Measurements from ENCODE around the gene FYB1. TPM values are rescaled to one million over a fixed set of nuclear protein-coding genes. Genes with fewer than 3 reads are reported as not detected.

The FYB1 gene
- total RNA-seq, 1 donor from 2014 or later, result not detected

DNA sequence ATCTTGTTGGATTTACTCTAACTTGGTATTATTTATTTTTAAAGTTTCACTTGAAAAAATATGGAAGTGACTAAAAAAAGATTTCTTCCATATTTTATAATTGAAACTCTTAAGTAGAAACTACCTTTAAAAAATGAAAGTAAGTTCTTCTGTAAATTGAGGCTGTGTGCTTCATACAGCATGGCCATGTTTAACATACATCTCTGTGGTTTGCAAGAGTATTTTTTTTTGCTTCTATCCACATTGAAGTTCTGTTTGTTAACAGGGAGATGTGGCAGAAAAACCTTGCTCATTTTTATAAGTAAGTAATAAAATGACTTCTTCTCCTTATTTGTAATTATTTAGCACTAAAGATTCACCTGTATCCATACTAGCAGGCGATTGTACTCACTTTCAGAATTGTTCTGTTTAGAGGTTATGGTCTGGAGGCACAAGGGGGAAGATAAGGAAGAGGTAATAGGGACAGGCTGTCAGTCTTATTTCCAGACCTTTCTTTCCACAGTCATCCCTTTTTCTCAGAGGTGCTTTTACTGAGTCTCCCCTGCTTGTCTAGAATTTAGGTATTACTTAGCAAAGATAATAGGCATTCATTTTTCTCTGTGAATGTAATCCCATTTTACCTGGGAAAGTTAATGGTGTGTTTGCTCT, 16.0 kb downstream of the FYB1 start:
- no peaks in the 10 kb centered on the region for H3K36me3 Mint-ChIP-seq (ENCODE audit: insufficient read depth)

DNA sequence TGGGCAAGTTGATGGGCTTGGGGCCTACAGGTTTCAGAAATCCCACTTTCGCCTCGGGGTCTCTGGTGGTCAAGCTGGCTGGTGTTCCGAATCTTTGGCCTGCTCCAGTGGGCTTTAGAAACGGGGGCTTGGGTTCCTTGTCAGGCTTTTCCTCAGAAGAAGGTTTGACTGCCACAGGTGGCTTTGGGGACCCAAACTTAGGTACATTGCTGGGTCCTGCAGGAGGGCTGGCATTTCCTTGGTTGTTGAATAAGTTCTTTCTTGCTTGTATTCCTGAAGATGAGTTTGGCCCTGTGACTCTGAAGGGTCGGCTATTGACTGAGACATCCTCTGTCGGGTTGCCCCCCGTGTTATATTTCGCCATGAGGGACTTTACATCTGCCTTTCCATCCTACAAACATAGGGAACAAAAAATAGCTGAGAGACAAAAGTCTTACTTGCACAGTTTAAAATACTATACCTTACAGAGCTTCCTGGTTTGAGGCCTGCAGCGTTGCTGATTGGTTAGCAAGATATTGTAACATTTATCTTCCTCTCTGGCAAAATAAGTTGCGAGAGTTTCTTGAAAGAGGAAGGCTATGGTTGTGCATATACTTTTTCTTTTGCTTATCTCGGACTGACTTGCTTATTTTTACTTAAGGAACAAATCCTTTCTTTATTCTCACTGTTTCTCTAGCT, 16.6 kb downstream of the FYB1 start:
- H3K36me3 Mint-ChIP-seq (ENCODE audit: insufficient read depth), result no peaks in the 10 kb centered on the region
- H3K9me3 Mint-ChIP-seq (ENCODE audit: low read depth), result no peaks in the 10 kb centered on the region
- TF ChIP-seq, protein P1, sequence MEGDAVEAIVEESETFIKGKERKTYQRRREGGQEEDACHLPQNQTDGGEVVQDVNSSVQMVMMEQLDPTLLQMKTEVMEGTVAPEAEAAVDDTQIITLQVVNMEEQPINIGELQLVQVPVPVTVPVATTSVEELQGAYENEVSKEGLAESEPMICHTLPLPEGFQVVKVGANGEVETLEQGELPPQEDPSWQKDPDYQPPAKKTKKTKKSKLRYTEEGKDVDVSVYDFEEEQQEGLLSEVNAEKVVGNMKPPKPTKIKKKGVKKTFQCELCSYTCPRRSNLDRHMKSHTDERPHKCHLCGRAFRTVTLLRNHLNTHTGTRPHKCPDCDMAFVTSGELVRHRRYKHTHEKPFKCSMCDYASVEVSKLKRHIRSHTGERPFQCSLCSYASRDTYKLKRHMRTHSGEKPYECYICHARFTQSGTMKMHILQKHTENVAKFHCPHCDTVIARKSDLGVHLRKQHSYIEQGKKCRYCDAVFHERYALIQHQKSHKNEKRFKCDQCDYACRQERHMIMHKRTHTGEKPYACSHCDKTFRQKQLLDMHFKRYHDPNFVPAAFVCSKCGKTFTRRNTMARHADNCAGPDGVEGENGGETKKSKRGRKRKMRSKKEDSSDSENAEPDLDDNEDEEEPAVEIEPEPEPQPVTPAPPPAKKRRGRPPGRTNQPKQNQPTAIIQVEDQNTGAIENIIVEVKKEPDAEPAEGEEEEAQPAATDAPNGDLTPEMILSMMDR (IDR thresholded peaks at IDR 0.05; ENCODE audit: unreplicated experiment), result no peak
- no peak overlapping the region for H3K27ac Mint-ChIP-seq
- no peaks in the 10 kb centered on the region for H3K4me1 Mint-ChIP-seq (ENCODE audit: low read depth)
- no peak overlapping the region for H3K4me3 Mint-ChIP-seq (ENCODE audit: low read depth)
- H3K27me3 Mint-ChIP-seq, result no peaks in the 10 kb centered on the region
- DNase-seq (ENCODE audit: low spot score, unreplicated experiment), result no peak

More for the DNA sequence above, 16.0 kb downstream of the FYB1 start:
- TF ChIP-seq, protein P1 (IDR thresholded peaks at IDR 0.05; ENCODE audit: unreplicated experiment), result no peak
- Mint-ChIP-seq H3K4me1 (ENCODE audit: low read depth) (no peaks in the 10 kb centered on the region), H3K27me3 (no peaks in the 10 kb centered on the region), H3K9me3 (ENCODE audit: low read depth) (no peaks in the 10 kb centered on the region), H3K4me3 (ENCODE audit: low read depth) (no peak overlapping the region), H3K27ac (no peak overlapping the region)
- DNase-seq (ENCODE audit: low spot score, unreplicated experiment), result no peak

DNA sequence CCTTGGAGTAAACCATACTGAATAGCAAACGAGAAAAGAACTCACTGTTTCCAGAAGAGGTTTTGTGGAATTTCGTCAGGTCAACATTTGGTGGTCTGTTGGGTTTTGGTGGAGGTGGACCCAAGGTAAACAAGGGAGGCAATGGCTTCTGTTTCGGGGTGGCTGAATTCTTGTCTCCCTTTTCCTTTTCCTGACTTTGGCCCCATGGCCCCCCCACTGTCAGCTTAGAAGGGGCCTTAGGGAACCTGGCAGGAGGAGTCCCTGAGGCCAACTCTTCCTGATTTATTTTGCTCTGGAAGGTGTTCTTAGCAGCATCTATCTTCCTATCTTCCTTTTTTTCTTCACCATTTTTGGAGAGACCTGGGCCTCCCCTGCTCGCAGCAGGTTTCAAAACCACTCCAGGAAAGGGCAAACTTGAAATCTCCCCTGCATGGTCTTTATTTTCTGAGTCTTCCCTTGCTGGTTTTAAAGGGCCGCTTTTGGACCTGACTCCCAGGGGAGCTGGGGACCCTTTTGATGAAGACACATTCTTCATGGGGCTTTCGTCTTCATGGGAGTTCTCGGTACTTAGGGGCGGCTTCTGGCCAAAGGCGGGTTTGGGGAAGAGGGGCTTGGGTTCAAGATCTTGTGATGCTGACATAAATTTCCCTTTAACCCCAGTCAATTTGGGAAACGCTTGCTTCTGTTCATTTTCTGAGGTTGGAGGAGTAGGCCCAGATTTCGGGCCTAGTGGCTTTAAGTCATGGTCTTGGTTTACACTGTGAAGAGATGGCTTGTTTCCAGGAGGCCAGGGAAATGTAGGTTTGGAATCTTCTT, 17.4 kb downstream of the FYB1 start:
- no peak for DNase-seq (ENCODE audit: low spot score, unreplicated experiment)
- TF ChIP-seq, protein P1 (IDR thresholded peaks at IDR 0.05; ENCODE audit: unreplicated experiment), result no peak
- no peaks in the 10 kb centered on the region for H3K4me1 Mint-ChIP-seq (ENCODE audit: low read depth)
- H3K9me3 Mint-ChIP-seq (ENCODE audit: low read depth), result no peaks in the 10 kb centered on the region
- H3K36me3 Mint-ChIP-seq (ENCODE audit: insufficient read depth), result no peaks in the 10 kb centered on the region
- H3K27me3 Mint-ChIP-seq, result no peaks in the 10 kb centered on the region
- no peak overlapping the region for H3K27ac Mint-ChIP-seq
- H3K4me3 Mint-ChIP-seq (ENCODE audit: low read depth), result no peak overlapping the region

DNA sequence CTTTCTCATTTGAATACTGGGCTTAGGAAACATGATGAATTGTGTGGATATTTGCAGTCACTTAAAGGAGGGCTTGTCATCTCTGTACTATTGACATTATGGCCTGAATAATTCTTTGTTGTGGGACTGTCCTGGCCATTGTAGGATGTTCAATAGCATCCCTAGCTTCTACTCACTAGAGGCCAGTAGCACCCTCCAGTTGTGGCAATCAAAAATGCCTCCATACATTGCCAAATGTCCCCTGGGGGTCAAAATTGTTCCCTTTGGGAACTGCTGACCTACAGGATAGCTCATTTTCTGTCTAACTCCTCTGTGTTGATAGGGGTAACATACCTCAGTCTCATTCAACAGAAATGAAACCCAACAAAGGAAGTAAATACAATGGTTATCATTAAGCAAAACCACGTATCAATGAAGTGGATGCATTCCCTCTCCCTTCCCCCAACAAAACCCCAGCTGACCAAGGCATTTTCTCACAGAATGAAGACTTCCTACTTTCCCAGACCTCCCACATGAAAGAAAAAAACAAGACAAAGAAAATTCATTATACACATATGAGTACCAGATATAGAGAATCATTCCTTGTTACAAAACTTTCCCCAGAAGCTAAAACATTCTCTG, 18.1 kb downstream of the FYB1 start:
- TF ChIP-seq, protein P1 (IDR thresholded peaks at IDR 0.05; ENCODE audit: unreplicated experiment), result no peak
- Mint-ChIP-seq H3K27me3 (no peaks in the 10 kb centered on the region), H3K36me3 (ENCODE audit: insufficient read depth) (no peaks in the 10 kb centered on the region), H3K4me3 (ENCODE audit: low read depth) (no peak overlapping the region), H3K27ac (no peak overlapping the region), H3K9me3 (ENCODE audit: low read depth) (no peaks in the 10 kb centered on the region), H3K4me1 (ENCODE audit: low read depth) (no peaks in the 10 kb centered on the region)
- DNase-seq (ENCODE audit: low spot score, unreplicated experiment), result no peak

DNA sequence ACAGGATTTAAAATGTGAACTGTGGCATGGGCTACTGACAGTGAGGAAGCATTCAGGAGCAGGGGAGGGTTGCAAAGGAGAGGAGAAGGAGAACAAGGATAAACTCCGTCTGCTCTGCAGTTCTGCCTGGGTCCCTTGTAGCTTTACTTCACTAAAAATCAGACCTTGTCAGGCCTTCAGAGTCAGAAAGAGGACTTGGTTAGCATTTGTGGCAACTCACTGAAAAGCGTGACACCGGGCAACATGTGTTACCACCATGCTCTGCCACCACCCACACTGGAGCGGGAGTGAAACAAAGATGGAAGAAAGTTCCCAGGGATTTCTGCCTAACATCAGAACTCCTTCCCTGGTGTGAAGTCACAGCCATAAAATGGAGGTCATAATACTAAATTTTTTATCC, 19.3 kb downstream of the FYB1 start:
- no peak for DNase-seq (ENCODE audit: low spot score, unreplicated experiment)
- no peaks in the 10 kb centered on the region for H3K9me3 Mint-ChIP-seq (ENCODE audit: low read depth)
- no peak overlapping the region for H3K27ac Mint-ChIP-seq
- no peaks in the 10 kb centered on the region for H3K4me1 Mint-ChIP-seq (ENCODE audit: low read depth)
- H3K4me3 Mint-ChIP-seq (ENCODE audit: low read depth), result no peak overlapping the region
- no peaks in the 10 kb centered on the region for H3K36me3 Mint-ChIP-seq (ENCODE audit: insufficient read depth)
- TF ChIP-seq, protein P1 (IDR thresholded peaks at IDR 0.05; ENCODE audit: unreplicated experiment), result no peak
- no peaks in the 10 kb centered on the region for H3K27me3 Mint-ChIP-seq
